NCI-H2196 treated with DMSO at 0.1 percent for 48 hours (cell line): ENCODE measurements around the gene GRM4.
"Not testable (repeated sequence)": the region's sequence is repeated elsewhere in the genome, so short reads cannot be mapped to it uniquely, and the experiment has no call there.

Source experiments
- DNase-seq: peaks from one replicate; lab custom pipeline; 2025; ENCODE audit not compliant: unreplicated experiment; lab: John Stamatoyannopoulos, UW

The GRM4 gene

DNA sequence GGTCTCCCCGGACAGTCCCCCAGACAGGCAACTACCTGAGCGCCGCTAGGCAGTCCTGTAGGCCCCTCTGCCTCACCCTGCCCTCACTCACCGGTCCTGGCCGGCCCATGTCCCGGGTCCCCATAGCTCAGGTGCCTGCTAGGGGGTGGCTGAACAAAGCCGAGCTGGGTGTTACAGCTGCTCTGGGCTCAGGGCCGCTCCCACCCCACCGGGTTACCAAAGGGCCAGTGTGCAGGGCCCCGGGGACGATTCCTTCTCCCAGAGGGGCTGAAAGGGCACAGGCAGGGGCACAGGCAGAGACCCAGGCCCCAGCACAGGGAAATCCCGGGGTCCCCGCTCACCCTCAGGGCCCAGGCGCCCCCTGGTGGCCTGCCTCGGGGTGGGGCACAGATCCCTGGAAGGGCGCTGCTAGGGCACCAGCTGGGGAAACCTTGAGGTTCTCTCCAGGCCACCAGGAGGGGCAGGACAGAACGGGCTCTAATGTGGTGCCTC lies 118.4 kb downstream of the GRM4 start:
- no peak for DNase-seq

DNA sequence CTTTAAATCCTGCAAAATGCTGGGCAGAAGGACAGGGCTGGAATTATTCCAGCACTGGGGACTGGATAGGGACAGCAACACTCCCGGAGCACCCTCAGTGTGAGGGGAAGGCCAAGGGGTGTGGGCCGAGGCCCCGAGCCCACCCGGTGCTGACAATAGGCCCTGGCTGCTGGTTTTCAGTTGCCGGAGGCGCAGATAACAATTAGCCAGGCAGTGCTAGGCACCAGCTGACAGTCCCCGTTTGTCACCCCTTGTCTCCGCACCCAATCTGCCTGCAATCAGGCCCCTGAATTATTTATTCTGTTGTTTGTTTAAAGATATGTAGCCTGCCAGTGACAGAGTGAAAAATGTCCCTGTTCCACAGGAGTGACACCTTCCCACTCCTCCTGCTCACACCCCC lies 120.0 kb downstream of the GRM4 start:
- no peak for DNase-seq

DNA sequence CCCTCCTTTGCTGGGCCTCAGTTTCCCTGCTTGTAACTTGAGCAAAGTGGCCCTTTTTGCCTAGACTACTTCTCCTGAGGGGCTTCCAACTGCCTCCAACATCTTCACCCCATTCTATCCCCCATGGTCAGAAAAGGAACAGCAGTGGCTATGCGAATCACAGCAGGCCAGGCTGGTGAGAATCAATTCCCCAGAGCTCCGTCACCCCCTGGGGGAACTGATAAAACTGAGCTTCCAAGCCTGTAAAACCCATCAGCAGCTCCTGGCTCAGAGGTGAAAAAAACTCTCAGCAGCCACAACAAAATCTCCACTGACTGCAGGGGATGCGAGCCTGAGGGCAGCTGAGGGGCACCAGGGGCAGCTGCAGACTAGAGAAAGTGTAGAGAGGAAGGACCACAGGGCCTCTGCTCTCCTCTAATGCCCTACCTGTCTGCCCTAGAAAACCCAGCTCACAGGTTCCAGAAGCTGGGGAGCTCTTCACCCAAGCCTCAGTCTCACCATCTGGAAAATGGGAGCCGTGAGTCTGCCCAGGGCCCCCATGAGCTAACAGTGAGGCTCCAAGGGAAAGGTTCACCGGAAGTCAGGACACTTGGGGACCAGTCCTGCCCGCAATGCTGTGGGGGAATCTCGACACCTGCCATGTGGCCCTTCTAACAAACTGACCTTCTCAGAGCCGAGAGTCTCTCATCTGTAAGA lies 120.6 kb downstream of the GRM4 start:
- no peak for DNase-seq

DNA sequence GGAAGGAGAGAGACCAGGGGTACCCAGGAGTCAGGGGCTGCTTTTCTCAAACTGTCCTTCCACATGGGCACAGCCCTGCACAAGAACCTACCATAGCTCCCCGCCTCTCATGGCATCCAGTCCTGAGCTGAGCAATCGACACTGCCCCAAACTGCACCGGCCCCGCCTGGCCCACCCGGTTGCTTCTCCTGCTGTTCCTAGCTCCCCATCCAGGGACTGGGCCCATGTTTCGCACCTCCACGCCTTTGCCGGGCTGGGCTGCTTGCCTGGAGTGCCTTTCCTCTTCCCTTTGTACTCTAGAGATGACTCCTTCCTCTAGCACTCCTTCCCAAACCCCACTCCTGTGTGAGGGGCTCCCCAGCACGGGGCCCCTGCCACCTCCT lies 123.0 kb downstream of the GRM4 start:
- no peak for DNase-seq

DNA sequence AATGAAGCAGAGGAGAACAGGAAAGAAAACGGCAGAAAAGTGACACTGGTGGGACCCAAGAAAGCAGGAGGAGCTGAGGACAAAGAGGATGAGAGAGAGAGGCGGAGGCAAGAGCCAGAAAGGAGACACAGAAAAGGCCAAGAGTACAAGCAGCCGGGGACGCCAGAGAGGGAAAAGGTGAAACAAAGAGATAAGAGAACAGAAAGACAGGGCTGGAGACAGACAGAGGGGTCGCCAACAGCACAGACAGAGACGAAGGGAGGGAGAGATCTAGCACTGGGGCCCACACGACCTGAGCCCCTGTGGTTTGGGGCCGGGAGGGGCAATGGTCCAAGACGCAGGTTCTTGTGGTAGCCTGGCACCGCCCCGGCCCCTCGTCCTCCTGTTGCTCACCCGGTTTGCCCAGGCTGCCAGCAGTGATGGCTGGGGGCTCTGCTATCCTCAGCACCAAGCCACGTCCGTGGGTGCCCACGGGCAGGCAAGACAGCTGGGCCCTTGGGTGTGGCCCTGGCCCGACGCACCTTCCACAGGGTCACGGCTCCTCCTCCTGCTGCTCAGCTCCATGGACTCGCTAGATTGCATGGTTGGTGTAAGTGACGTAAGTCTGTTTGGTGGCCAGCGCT lies 123.5 kb downstream of the GRM4 start:
- DNase-seq: no peak

DNA sequence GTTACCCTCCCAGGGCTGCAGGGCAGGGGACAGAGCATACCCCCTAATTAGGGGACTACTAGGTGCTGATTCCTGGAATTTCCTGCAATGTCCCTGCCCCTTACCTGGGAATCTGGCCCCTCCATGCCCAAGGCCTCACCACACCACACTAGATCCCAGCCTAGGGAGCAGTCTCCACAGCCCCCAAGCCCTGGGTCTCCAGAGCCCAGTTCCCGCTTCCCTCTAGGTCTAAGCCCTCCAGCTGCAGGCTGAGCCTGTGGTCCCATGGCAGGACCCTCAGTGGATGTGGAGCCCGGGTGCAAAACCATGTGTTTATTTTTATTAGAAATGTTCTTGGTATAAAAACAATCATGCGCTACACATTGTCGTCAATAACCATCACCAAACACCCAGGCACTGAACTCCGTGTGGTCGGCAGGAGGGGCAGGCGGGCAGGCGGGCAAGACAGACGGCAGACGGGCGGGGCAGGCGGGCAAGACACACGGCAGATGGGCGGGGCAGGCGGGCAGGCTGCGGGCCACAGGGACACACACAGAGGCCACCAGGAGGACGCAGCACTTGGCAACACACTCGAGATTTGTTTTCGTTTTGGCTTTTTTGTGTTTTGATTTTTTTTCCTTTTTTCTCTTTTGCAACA lies 124.2 kb downstream of the GRM4 start:
- no peak for DNase-seq

DNA sequence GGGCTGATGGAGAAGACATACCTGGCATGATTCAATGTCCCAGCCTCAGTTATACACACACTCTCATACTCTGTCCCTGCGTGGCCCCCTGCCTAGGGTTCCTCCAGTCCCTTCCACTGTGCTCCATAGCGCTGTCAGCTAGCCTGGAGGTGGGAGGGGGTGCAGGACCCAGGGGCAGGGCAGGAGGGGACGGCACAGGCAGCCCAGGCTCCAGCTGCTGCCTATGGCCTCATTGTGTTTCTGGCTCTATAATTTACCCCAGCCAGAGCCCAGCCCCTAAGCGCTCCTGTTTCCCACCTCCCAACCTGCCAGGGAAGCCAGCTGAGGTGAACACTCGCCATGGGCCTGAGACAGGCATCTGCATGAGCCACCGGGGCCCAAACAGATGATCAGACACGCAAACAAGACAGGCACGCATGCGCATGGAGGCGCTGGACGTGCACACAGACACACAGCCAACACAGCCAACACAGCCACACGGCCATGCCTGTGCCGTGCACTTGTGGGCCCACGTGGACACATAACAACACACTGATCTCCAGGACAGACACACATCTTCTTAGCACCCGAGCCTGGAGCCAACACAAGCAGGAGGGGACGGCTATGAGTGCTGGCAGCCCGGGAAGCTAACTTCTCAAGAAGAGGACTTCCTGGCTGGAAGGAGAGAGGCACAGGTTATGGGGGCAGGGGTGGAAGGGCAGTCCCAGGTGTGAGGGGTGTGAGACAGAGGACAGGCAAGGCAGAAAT lies 124.9 kb downstream of the GRM4 start:
- no peak for DNase-seq

DNA sequence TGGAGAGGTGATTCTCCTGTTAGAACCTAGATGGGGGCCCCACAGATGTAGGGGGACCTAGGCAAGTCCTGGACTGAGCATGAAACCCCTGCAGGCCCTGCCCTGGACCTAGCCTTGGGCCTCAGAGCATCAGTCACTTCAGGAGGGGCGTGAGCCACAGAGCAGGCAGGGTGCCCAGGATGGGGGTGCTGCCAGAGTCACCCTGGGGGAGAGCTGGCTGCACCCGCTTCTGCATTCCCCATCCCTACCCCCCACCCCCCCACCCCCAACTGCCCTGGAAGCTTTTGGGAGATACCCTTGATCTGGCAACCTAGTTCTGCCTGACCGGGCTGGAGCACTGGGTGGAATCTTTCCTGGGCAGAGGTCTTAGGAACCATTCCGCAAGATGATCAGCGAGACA lies 125.6 kb downstream of the GRM4 start:
- no peak for DNase-seq

DNA sequence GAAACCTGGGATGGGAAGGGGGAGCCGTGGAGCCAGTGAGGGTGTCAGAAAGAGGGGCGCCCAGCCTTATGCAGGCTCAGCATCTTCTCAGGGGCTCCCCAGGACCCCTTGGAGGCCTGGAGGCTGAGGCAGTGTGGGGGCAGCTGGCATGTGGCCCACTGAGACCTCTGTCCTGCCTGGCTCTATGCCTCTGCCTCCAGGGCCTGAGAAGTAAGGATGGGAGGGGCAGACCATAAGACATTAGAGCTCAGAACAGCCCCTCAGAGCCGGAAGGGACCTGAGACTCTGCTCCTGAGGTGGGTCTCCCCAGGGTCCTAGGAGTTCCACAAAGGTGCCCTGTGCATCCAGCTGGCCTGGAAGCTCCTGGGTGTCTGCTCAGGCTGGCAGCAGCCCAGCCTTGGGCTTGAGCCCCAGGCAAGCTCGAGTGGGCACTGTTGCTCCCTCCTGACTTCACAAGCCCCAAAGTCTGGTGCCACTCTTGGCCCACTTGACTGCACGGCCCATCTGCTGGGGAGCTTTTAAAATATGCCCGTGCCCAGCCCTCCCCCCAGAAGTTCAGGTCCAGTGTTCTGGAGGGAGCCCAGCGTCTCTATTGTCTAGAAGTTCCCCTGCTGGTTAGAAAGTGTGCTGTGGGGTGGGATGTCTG lies 126.8 kb downstream of the GRM4 start:
- DNase-seq: no peak

DNA sequence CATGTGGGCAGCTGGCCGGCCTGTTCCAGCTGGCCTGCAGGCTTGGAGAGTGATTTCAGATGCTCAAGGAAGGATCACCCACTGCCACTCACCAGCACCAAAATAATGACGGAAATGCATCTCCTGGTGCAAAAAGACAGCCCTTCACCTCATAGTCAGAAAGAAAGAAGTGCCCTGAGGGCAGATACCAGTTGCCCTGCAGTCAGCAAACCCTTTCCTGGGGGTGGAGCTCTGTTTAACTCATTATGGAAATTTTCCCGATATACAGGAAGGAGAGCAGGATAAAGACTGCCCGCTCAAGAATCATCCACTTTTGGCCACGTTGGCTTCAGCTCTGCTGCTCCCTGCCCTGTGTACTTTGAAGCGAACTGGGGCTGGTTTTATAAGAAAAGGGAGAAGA lies 127.9 kb downstream of the GRM4 start:
- DNase-seq: no peak

DNA sequence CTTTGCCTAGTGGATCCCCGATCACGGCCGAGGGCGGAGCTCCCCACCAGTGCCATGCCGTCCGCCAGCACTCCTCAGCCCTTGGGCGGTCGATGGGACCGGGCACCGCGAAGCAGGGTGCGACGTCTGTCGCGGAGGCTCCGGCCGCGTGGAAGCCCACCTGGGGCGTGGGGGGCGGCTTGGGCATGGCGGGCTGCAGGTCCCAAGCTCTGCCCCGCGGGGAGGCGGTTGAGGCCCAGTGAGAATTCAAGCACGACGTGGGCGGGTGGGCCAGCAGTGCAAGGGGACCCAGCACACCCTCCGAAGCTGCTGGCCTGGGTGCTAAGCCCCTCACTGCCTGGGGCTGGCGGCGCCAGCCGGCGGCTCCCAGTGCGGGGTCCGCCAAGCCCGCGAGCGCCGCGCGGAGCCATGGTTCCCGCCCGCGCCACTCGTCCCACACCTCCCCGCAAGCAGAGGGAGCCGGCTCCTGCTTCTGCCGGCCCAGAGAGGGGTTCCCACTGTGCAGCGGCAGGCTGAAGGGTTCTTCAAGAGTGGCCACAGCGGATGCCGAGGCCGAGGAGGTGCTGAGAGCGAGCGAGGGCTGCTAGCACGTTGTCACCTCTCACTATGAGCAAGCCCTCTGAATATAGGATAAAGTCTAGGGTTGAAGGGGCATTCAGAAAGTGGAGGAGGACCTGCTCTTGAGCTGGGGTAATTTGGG lies 128.6 kb downstream of the GRM4 start:
- DNase-seq: no peak

DNA sequence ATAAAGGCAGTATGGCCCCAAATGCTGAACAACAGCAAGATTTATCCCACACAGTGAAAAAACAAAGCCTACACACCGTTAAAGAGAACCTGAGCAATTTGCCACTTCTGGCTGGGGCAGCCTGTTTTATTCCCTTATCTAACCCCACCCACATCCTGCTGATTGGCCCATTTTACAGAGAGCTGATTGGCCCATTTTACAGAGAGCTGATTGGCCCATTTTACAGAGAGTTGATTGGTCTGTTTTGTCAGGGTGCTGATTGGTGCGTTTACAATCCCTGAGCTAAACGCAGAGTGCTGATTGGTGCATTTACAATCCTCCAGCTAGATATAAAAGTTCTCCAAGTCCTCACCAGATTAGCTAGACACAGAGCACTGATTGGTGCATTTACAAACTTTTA lies 129.3 kb downstream of the GRM4 start:
- DNase-seq: not testable (repeated sequence)

DNA sequence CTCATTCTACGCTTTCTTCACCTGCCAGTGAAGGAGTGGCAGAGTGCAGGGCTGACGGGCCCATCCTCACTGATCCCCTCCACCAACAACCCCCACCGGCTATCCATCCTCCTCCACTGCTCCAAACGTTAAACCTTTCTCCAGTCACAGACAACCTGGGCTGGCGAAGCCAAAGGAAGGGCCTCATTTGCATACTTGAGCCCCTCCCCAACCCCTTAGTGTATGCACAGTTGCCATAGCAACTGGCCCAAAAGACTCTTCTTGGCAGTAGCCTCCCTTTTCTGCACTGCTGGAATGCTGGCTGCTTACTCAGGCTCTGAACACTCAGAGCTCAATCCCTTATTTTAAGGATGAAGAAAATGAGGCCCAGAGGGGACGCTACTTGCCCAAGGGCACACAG lies 130.3 kb downstream of the GRM4 start:
- no peak for DNase-seq

DNA sequence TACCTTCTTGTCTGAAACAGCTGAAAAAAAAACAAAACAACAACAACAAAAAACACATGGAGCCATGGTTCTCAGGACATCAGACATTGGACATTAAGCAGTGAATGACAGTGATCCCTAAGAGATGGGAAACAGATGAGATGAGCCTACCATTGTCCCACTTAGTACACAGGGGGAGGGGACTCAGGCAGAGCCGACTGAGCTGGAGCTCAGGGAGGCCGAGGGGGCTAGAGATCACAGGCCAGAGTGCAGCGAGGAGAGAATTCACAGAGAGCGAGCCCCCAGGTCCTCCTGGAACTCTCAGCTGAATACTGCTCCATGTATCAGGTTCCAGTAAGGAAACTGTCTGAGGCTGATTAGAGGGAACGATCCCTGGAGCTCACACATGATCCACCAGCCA lies 134.6 kb downstream of the GRM4 start:
- DNase-seq: no peak

DNA sequence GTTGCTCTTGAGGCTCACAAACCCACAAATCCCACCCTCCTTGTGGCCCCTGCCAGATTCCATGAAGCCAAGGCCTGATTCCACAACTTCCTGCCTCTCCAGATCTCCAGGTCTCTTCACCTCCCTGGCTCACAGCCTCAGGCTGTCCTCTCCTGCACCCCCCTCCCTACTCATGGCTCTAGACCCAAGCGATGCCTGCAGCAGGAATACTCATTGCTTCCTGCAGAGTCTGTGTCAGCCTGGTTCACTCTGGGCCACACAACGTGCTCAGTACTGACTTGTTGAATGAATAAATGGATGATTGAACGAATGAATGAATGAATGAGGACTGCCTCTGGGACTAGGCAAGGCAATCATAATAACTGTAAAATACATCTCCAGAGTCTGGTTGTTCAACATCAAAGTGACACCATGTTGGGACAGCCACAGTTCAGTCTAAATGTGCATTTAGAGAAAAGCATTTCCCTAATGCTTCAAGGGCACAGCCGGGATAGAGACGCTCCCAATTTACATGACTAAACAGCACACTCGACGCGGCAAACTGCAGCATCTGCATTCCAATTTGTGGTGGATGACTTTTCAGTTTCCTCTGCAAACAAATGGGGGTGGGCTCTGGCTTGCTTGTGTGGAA lies 139.9 kb downstream of the GRM4 start:
- no peak for DNase-seq

DNA sequence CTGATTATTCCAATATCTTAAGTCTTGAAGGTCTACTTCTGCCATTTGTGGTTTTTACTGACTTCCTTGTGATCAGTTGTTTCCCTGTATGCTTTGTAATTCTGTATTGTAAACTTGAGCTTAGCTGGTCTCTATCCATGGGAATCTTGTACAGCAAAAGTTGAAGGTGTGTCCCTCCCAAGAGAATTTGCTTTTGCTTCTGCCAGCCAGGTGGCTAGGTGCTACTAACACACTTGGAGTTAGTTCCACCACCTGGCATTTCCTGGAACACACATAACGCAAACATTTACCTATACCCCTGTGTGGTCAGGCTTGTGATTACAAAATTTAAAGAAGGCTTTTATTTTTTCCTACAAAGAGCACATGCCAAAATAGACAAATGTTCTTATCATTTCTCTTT lies 141.2 kb downstream of the GRM4 start:
- DNase-seq: no peak

DNA sequence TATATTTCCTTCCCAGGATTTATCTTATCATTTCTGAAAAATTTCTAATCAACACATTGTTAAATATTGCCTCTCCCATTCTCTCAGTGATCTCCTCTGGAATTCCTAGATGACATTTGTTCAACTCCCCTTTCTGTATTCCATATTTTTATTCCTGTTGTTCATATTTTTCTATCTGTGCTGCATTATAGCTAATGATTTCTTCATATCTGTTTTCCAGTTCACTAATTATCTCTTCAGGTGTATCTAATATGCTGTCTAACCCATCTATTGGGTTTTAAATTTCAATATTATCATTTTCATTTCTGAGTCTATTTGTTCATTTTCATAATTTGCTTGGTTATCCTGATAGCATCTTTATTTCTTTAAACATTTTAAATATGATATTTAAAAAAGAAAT lies 141.9 kb downstream of the GRM4 start:
- DNase-seq: no peak

DNA sequence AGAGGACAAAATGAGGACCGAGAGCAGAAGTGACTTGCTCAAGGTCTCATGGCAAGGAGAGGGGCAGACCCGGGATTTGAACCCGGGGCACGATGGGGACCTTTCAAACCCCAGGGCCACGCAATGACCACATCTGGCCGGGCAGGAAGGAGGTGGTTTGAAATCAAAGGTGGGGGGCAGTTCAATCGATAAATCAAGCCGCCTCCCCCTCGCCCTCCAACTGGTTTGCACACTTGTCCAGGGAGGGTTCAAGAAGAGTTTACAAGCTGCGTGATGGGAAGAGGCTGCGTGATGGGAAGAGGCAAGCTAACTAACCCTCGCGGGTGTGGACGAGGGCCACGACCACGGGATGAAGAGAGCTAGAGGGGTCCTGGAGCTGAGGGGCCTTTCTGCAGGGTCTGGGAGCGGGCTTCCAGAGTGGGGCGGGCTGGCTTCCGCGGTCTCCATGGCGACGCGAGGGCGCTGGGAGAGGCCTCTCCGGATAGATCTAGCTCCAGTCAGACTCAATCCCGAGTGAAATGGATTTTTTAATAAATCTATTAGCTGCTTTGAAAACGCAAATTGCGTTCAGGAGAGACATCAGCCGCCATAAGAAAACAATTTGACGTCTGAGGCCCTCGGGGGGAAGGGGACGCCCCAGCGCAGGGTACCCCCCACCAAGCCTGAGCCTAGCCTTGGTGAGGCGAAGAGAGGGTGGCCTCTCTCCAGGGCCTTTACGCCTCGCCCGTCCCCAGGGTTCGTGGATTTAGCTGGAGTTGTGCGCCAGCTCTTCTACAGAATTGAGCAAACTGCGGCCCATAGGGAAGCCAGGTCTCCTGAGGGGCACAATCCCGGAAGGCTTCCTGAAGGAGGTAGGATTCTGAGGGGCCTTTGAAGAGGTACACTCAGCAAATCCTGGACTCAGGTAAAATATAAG lies 143.9 kb downstream of the GRM4 start:
- no peak for DNase-seq

DNA sequence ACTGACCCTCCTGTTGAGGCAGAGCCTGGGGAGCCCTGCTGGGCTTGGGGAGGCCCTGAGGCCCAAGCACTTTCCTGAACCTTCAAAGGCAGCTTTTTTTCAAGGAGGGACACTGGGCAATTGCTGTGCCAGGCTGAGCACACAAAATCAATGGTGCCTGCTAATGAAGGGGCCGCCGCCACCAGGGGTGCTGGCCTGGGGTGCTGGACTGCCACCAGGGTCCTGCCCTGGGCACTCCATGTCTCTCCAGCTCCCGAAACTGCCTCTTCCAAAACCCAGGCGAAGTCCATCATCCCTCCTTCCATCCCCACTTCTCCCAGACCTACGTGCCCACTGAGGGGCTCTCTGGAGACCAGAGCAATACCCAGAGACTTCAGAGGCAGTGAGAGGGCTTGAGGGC lies 145.6 kb downstream of the GRM4 start:
- no peak for DNase-seq
